GM12878 (cell line): ENCODE measurements around the gene C19orf67. TPM values are rescaled to one million over a fixed set of nuclear protein-coding genes. Genes with fewer than 3 reads are reported as not detected.
A peak's percentile ranks its signal among the peaks of the same experiment; 100 is the strongest.

Source experiments
- ATAC-seq: fragments of 200-7000 bp; cut with Tn5 transposase; 3 replicates; pipeline ENCODE4 v1.9.1; 2020; ENCODE audit warnings: mild to moderate bottlenecking, moderate library complexity
- BruUV-seq: library from RNA; stranded (reverse); fragments of 400-500 nt; replicated peaks from 2 replicates; lab custom pipeline; 2021; lab: Mats Ljungman, UMichigan
- CTCF ChIA-PET: fragments of 300-600 bp; sonication (Branson Sonifier 250); formaldehyde crosslinking; extraction: SDS; loops from one replicate; lab custom pipeline; 2021; ENCODE audit warnings: inconsistent platforms; lab: Yijun Ruan, JAX
- POLR2A ChIA-PET: fragments of 350-600 bp; formaldehyde crosslinking; extraction: SDS; loops from one replicate; lab custom pipeline; 2021; ENCODE audit warnings: inconsistent platforms; lab: Charles Lee
- RAD21 ChIA-PET: fragments of 300-600 bp; sonication (Branson Sonifier 250); formaldehyde crosslinking; loops from one replicate; lab custom pipeline; 2023; ENCODE audit warnings: antibody characterized with exemption; ENCODE audit not compliant: unreplicated experiment; lab: Charles Lee
- SMC1A ChIA-PET: fragments of 300-600 bp; sonication (Branson Sonifier 250); formaldehyde crosslinking; loops from one replicate; lab custom pipeline; 2023; ENCODE audit not compliant: unreplicated experiment, uncharacterized antibody; lab: Charles Lee
- DNase-seq: peaks from one replicate; pipeline ENCODE4 v3.0.0-alpha.2; 2011; ENCODE audit warnings: low read depth, low spot score
- FAIRE-seq: peaks from 3 replicates; lab custom pipeline; 2011; peaks lifted over from hg19 to GRCh38; lab: Jason Lieb, UNC
- H2AFZ ChIP-seq: 2 replicates; pipeline ENCODE4 v1.6.0; 2011; ENCODE audit warnings: low read depth, low read length, control low read depth; ENCODE audit not compliant: control insufficient read depth
- H3K27ac ChIP-seq: 2 replicates; pipeline ENCODE4 v1.5.1; 2011; ENCODE audit warnings: control low read depth; ENCODE audit not compliant: control insufficient read depth, insufficient read depth
- H3K27me3 ChIP-seq, 2 experiments: replicated peaks in 1 of 2; 2 replicates each; pipeline versions ENCODE4 v1.6.0 to v1.6.1; 2011; ENCODE audit warnings: low read length in 1 of 2; ENCODE audit not compliant: control insufficient read depth in 2 of 2, insufficient read depth in 2 of 2
- H3K36me3 ChIP-seq, 2 experiments: 2 replicates each; pipeline ENCODE4 v1.5.1; 2011; ENCODE audit warnings: low read length in 1 of 2; ENCODE audit not compliant: control insufficient read depth in 2 of 2, insufficient read depth in 2 of 2
- H3K4me1 ChIP-seq: 2 replicates; pipeline ENCODE4 v1.6.1; 2011; ENCODE audit warnings: mild to moderate bottlenecking, low read length, moderate library complexity, mixed read lengths; ENCODE audit not compliant: control insufficient read depth, insufficient read depth
- H3K4me2 ChIP-seq: 2 replicates; pipeline ENCODE4 v1.6.0; 2011; ENCODE audit warnings: control low read depth; ENCODE audit not compliant: control insufficient read depth, insufficient read depth
- H3K4me3 ChIP-seq: fragments of 200-600 bp; sonication (generic); 2 replicates; pipeline ENCODE4 v1.5.1; 2016
- H3K79me2 ChIP-seq: 2 replicates; pipeline ENCODE4 v1.6.0; 2011; ENCODE audit warnings: low read length; ENCODE audit not compliant: control insufficient read depth, insufficient read depth
- H3K9ac ChIP-seq: 2 replicates; pipeline ENCODE4 v1.8.0; 2011; ENCODE audit warnings: low read length, control low read depth, mixed read lengths; ENCODE audit not compliant: control insufficient read depth, insufficient read depth
- H3K9me3 ChIP-seq: replicated peaks from 3 replicates; pipeline ENCODE4 v1.5.1; 2011; ENCODE audit warnings: mild to moderate bottlenecking, low read length; ENCODE audit not compliant: control insufficient read depth, insufficient read depth
- H4K20me1 ChIP-seq: 2 replicates; pipeline ENCODE4 v1.6.0; 2011; ENCODE audit not compliant: control insufficient read depth, insufficient read depth
- CBFB ChIP-seq: IDR thresholded peaks from 2 replicates; pipeline ENCODE4 v1.6.1; 2016; ENCODE audit warnings: antibody characterized with exemption, low read depth
- EED ChIP-seq: sonication (generic); IDR thresholded peaks from 2 replicates; pipeline ENCODE4 v1.6.1; 2016; ENCODE audit warnings: antibody characterized with exemption, low read depth
- IKZF1 ChIP-seq: fragments of 450-650 bp; conservative IDR thresholded peaks from 2 replicates; pipeline ENCODE4 v1.6.1; 2017; ENCODE audit warnings: antibody characterized with exemption, mild to moderate bottlenecking
- IKZF2 ChIP-seq, 2 experiments: fragments of 450-650 bp; IDR thresholded peaks; 2 replicates each; pipeline ENCODE4 v1.6.1; 2017; ENCODE audit warnings: mild to moderate bottlenecking in 2 of 2, moderate library complexity in 2 of 2
- JUNB ChIP-seq: IDR thresholded peaks from 2 replicates; pipeline ENCODE4 v1.6.1; 2016; ENCODE audit warnings: antibody characterized with exemption, mild to moderate bottlenecking
- MTA3 ChIP-seq: IDR thresholded peaks from 2 replicates; pipeline ENCODE4 v1.6.1; 2012; ENCODE audit warnings: low read length, inconsistent platforms, borderline replicate concordance
- NBN ChIP-seq: fragments of 450-650 bp; IDR thresholded peaks from 2 replicates; pipeline ENCODE4 v1.6.1; 2016
- NFIC ChIP-seq: IDR thresholded peaks from 2 replicates; pipeline ENCODE4 v1.6.1; 2012; ENCODE audit warnings: low read depth, mild to moderate bottlenecking, inconsistent platforms, low read length, moderate library complexity
- SREBF1 ChIP-seq: IDR thresholded peaks from 2 replicates; pipeline ENCODE4 v1.6.1; 2012; ENCODE audit warnings: mild to moderate bottlenecking, low read length
- SRF ChIP-seq, 2 experiments: IDR thresholded peaks; 2 replicates each; pipeline ENCODE4 v1.6.1; 2011; ENCODE audit warnings: low read depth in 2 of 2, low read length in 2 of 2, mild to moderate bottlenecking in 1 of 2, moderate library complexity in 1 of 2
- TAF1 ChIP-seq: IDR thresholded peaks from 2 replicates; pipeline ENCODE4 v1.6.1; 2011; ENCODE audit warnings: mild to moderate bottlenecking, low read depth, low read length, borderline replicate concordance
- WGBS: methylation state at CpG from one replicate; pipeline ENCODE4 v1.1.6; 2016; ENCODE audit warnings: low lambda C conversion rate; ENCODE audit not compliant: insufficient replicate concordance, insufficient coverage; ENCODE audit errors: missing lambda C conversion rate; 5-methylcytosine and 5-hydroxymethylcytosine counted together
- in situ Hi-C: fragments of 300-500 bp; cut with MboI; formaldehyde crosslinking; loops from 9 replicates; pipeline ENCODE4 v1.14.3; 2018; ENCODE audit warnings: mixed read lengths
- intact Hi-C: fragments of 100-400 bp; cut with micrococcal nuclease; formaldehyde crosslinking; loops from one replicate; pipeline ENCODE4 v1.14.2; 2022; ENCODE audit not compliant: unreplicated experiment
- polyA plus RNA-seq, 11 experiments: library from polyadenylated mRNA; depleted of rRNA in 4 of 11; unstranded in 6 of 11; stranded (reverse) in 5 of 11; fragments of >200 nt; fragmentation: Nextera tagmentation in 4 of 11; fragmentation: Illumina TruSeq in 1 of 11; extraction: Ambion mirVana in 4 of 11; extraction: Trizol in 1 of 11; gene quantifications; 1 replicate in 1 of 11; 2 replicates in 10 of 11; pipeline versions ENCODE4 v1.2.1 to v1.2.3, GENCODE V29; 2011 to 2016; ENCODE audit warnings: inconsistent platforms in 2 of 11, missing spikeins in 2 of 11, low read depth in 1 of 11
- total RNA-seq, 4 experiments: library from RNA; depleted of rRNA in 3 of 4; stranded (reverse); fragments of >200 nt in 3 of 4; fragmentation: Illumina TruSeq in 1 of 4; extraction: Trizol in 1 of 4; gene quantifications; 2 replicates each; pipeline versions ENCODE4 v1.2.1 to v1.2.3, GENCODE V29; 2013 to 2021
- TF ChIP-seq, protein P1 (sequence below): IDR thresholded peaks from 2 replicates; pipeline ENCODE4 v1.6.1; 2012; ENCODE audit warnings: low read depth, low read length, improper control_type of control experiment
- TF ChIP-seq, protein P2 (sequence below): fragments of 150-350 bp; IDR thresholded peaks from 2 replicates; pipeline ENCODE4 v1.6.1; 2014; ENCODE audit warnings: mild to moderate bottlenecking, low read depth, low read length

C19orf67 gene
- total and polyA plus RNA-seq, 10 of the 15 experiments (the other 5 are each of a cell fraction or from before 2014, with no cell fraction given), result 0.14 TPM; not detected in 9

DNA sequence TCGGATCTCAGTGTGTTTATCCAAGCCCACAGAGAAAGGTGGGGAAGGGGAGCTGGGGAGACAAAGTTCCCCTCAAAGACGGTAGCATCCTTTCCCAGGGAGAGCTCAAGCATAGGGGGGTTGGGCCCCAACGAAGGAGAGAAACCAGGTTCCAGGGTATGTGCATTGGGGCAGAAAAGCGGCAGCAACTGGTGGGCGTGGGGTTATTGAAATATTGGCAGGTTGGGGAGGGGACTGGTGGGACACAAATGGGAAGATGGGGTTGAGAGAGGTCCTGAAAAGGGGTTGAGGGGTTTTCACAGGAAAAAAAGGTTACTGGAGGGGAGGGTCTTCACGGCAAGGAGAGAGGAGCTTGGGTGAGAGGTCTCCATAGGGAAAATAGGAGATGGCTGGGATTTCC is 49.8 kb upstream of the C19orf67 start:
- Histone ChIP-seq H3K36me3 (peaks cover 0 to 4% of the 10 kb centered on the region in 2 experiments; a peak in 1 of 4 replicates), H3K9ac (peak overlapping the region; percentile 83), H3K9me3 (no peaks in the 10 kb centered on the region), H3K4me3 (peak overlapping the region; percentile 98), H3K27me3 (no peaks in the 10 kb centered on the region), H4K20me1 (no peaks in the 10 kb centered on the region), H3K4me1 (0 out of 2 replicates have a peak, but pooled peaks cover 8% of the 10 kb centered on the region), H2AFZ (no peak overlapping the region), H3K79me2 (peaks cover 29% of the 10 kb centered on the region), H3K4me2 (peak overlapping the region; percentile 88), H3K27ac (peak overlapping the region; percentile 79)
- in situ Hi-C loops (no loop called here), intact Hi-C loops (loop anchor here (5.0 kb wide), 1 partner anchor 272 kb away; no protein-coding TSS in a partner anchor)
- TF ChIP-seq IKZF2 (IDR thresholded peaks at IDR 0.05) (peak in 1 of 2 experiments; percentile 40; a peak in 1 of 4 replicates), SREBF1 (no peak), IKZF1 (peak; percentile 31)
- DNase-seq (no peak), ATAC-seq (no peak), FAIRE-seq (no peak)
- ChIA-PET RAD21 (interaction anchor here (0.8 to 3.1 kb wide), 8 partner anchors 17 to 273 kb away, joined by 3 to 14 read pairs (median 4); partner anchors contain the start of genes IL27RA and PRKACA), CTCF (interaction anchor here (0.6 to 4.3 kb wide), 10 partner anchors 11 to 387 kb away, joined by 3 to 43 read pairs (median 4); partner anchors contain the start of genes NANOS3 and PALM3), POLR2A (interaction anchor here (0.5 to 1.5 kb wide), 11 partner anchors 10 to 851 kb away, joined by 3 to 8 read pairs (median 4); partner anchors contain the start of gene C19orf53), SMC1A (interaction anchor here (1.1 to 2.5 kb wide), 6 partner anchors 10 to 352 kb away, joined by 3 to 9 read pairs (median 6); partner anchors contain the start of gene MISP3)
- no TSS peak for BruUV-seq
- under 1% methylated on average over 6 of the region's 6 CpGs for WGBS

DNA sequence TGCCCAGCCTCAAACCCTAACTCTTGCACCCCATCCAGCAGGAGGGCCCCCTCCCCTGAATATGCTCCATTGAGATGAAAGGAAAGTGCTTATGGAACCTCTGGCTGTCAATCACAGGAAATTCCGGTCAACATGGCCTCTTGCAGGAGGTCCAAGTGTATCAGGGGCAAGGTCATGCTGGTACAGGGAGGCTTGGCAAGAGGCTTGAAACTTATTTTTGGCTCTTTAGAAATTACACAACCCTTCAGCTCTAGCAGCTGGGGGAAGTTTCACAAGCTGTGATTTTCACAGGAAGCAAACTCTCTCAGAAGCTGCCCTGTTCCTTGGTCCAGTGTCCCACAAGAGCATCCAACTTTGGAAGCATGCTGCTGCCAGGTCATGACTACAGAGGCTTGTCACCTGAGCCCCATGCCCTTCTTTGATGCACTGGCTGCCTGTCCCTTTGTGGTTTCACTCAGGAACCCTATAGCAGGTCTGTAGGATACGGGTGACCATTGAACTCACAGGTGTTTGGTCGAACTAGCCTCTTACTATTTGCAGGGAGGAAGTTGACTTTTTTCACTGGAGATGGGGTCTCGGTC is 42.4 kb upstream of the C19orf67 start:
- Histone ChIP-seq H3K4me2 (peak overlapping the region; percentile 81), H3K27me3 (no peaks in the 10 kb centered on the region), H3K36me3 (peaks cover 0 to 16% of the 10 kb centered on the region in 2 experiments; a peak in 1 of 4 replicates), H4K20me1 (no peaks in the 10 kb centered on the region), H3K9ac (peak overlapping the region; percentile 1; the same call in 1 of the 2 replicates), H3K9me3 (no peaks in the 10 kb centered on the region), H3K79me2 (peaks cover 2% of the 10 kb centered on the region), H3K4me3 (peak overlapping the region; percentile 51), H3K27ac (peak overlapping the region; percentile 41), H3K4me1 (peaks cover 22% of the 10 kb centered on the region), H2AFZ (peak overlapping the region; percentile 35)
- ChIA-PET CTCF (interaction anchor here (0.6 to 3.0 kb wide), 5 partner anchors 9 to 233 kb away, joined by 3 to 21 read pairs (median 5); partner anchors contain the start of gene ASF1B), RAD21 (interaction anchor here (2.0 kb wide), 1 partner anchor 9 kb away, joined by 5 read pairs; the partner anchor contains the start of gene ASF1B), POLR2A (interaction anchor here (0.6 to 1.0 kb wide), 2 partner anchors 11 to 252 kb away, joined by 3 to 5 read pairs; no protein-coding TSS in a partner anchor), SMC1A (interaction anchor here (0.9 to 1.4 kb wide), 5 partner anchors 9 to 143 kb away, joined by 3 to 5 read pairs (median 4); partner anchors contain the start of gene ASF1B)
- intact Hi-C loops, result no loop called here
- WGBS, result 14% methylated on average over 4 of the region's 4 CpGs
- DNase-seq (peak; percentile 49), ATAC-seq (peak; percentile 84), FAIRE-seq (peak; percentile 35)
- in situ Hi-C loops, result no loop called here
- BruUV-seq, result no TSS peak
- TF ChIP-seq TAF1 (no peak), SRF (IDR thresholded peaks at IDR 0.05; ENCODE audit: low read depth in 2 of 2, low read length in 2 of 2) (no peak), IKZF2 (IDR thresholded peaks at IDR 0.05) (peak in 1 of 2 experiments; percentile 14; a peak in 1 of 4 replicates), NBN (no peak), JUNB (peak; percentile 29; the same call in 1 of the 2 replicates), CBFB (no peak), IKZF1 (peak; percentile 37; the same call in 1 of the 2 replicates), MTA3 (peak; percentile 72; the same call in 1 of the 2 replicates), NFIC (peak; percentile 26; the same call in 1 of the 2 replicates), EED (peak; percentile 76)
- TF ChIP-seq, protein P1, sequence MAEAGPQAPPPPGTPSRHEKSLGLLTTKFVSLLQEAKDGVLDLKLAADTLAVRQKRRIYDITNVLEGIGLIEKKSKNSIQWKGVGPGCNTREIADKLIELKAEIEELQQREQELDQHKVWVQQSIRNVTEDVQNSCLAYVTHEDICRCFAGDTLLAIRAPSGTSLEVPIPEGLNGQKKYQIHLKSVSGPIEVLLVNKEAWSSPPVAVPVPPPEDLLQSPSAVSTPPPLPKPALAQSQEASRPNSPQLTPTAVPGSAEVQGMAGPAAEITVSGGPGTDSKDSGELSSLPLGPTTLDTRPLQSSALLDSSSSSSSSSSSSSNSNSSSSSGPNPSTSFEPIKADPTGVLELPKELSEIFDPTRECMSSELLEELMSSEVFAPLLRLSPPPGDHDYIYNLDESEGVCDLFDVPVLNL, result no peak
- TF ChIP-seq, protein P2, sequence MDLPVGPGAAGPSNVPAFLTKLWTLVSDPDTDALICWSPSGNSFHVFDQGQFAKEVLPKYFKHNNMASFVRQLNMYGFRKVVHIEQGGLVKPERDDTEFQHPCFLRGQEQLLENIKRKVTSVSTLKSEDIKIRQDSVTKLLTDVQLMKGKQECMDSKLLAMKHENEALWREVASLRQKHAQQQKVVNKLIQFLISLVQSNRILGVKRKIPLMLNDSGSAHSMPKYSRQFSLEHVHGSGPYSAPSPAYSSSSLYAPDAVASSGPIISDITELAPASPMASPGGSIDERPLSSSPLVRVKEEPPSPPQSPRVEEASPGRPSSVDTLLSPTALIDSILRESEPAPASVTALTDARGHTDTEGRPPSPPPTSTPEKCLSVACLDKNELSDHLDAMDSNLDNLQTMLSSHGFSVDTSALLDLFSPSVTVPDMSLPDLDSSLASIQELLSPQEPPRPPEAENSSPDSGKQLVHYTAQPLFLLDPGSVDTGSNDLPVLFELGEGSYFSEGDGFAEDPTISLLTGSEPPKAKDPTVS, result no peak
